Omental fat pad (tissue), 4 donors: ENCODE results near the gene PCMT1. TPM values are rescaled to one million over a fixed set of nuclear protein-coding genes. Genes with fewer than 3 reads are reported as not detected.

ENCODE experiments used
- ATAC-seq: fragments of 150-250 bp; one replicate; pipeline ENCODE4 v1.9.1; 2016; ENCODE audit warnings: mild to moderate bottlenecking, moderate library complexity; ENCODE audit not compliant: low FRiP score
- DNase-seq: peaks from one replicate; pipeline ENCODE4 v3.0.0-alpha.2; 2019; ENCODE audit warnings: low spot score
- total RNA-seq, 4 donors: library from RNA; depleted of rRNA; stranded (reverse); fragments of >200 nt; gene quantifications; one replicate each; pipeline ENCODE4 v1.1.0, GENCODE V29; 2016
- TF ChIP-seq, protein P1 (sequence below), 3 donors: fragments of 450-650 bp; IDR thresholded peaks; one replicate each; pipeline ENCODE4 v1.5.1; 2016 to 2017; ENCODE audit warnings: antibody characterized with exemption in 3 of 3, mild to moderate bottlenecking in 3 of 3, moderate library complexity in 2 of 3

Gene PCMT1
- total RNA-seq, 4 donors from 2014 or later, result 89.7 to 108 (median 102) TPM

GRCh38 chr6:149761438-149761837 lies 11.9 kb downstream of the PCMT1 start:
- no peak for ATAC-seq
- DNase-seq, result no peak
- TF ChIP-seq, protein P1, sequence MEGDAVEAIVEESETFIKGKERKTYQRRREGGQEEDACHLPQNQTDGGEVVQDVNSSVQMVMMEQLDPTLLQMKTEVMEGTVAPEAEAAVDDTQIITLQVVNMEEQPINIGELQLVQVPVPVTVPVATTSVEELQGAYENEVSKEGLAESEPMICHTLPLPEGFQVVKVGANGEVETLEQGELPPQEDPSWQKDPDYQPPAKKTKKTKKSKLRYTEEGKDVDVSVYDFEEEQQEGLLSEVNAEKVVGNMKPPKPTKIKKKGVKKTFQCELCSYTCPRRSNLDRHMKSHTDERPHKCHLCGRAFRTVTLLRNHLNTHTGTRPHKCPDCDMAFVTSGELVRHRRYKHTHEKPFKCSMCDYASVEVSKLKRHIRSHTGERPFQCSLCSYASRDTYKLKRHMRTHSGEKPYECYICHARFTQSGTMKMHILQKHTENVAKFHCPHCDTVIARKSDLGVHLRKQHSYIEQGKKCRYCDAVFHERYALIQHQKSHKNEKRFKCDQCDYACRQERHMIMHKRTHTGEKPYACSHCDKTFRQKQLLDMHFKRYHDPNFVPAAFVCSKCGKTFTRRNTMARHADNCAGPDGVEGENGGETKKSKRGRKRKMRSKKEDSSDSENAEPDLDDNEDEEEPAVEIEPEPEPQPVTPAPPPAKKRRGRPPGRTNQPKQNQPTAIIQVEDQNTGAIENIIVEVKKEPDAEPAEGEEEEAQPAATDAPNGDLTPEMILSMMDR (IDR thresholded peaks at IDR 0.05), result no peak

DNA sequence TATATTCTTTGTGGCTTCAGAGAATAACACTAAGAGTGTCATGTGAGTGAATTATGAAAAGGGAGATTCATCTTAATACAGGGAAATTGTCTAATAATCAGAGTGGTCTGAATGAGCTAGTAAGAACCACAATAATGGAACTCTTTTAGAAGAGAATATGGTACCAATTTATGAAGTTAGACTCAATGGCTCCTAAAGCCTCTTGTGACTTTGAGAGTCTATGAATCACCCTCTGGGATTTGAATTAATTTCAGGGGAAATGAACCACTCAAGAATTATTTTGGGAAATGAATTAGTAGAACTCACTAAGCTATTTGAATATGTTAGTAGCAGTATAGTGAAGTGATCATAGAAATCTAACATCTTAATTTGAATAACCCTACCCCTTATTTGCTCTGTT lies 14.3 kb downstream of the PCMT1 start:
- TF ChIP-seq, protein P1 (IDR thresholded peaks at IDR 0.05), result no peak
- DNase-seq (no peak), ATAC-seq (no peak)

GRCh38 chr6:149766156-149766769 lies 16.7 kb downstream of the PCMT1 start:
- DNase-seq (no peak), ATAC-seq (no peak)

GRCh38 chr6:149769676-149770075 lies 20.1 kb downstream of the PCMT1 start:
- TF ChIP-seq, protein P1 (IDR thresholded peaks at IDR 0.05), result no peak
- ATAC-seq (no peak), DNase-seq (no peak)

More at GRCh38 chr6:149766156-149766769, 16.7 kb downstream of the PCMT1 start:
- TF ChIP-seq, protein P1 (IDR thresholded peaks at IDR 0.05), result no peak

DNA sequence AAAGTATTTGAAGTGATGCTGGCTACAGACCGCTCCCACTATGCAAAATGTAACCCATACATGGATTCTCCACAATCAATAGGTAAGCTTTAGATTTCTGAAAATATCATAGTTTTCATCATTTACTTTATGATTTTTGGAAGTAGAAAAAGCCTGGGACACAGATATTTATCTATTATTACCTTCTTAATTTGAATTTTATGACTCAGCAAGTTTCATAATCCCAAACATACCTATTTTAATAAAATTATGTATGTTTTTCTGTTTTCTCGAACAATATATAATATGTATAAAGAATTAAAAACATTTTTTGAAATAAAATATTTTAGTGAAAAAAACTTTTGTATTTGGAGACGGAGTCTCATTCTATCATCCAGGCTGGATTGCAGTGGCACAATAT lies 21.6 kb downstream of the PCMT1 start:
- DNase-seq, result no peak
- ATAC-seq, result no peak
- TF ChIP-seq, protein P1 (IDR thresholded peaks at IDR 0.05), result no peak

- no peak for ATAC-seq
- no peak for DNase-seq
- TF ChIP-seq, protein P1 (IDR thresholded peaks at IDR 0.05), result no peak
Observed at GRCh38 chr6:149771925-149772324, 22.4 kb downstream of the PCMT1 start.

DNA sequence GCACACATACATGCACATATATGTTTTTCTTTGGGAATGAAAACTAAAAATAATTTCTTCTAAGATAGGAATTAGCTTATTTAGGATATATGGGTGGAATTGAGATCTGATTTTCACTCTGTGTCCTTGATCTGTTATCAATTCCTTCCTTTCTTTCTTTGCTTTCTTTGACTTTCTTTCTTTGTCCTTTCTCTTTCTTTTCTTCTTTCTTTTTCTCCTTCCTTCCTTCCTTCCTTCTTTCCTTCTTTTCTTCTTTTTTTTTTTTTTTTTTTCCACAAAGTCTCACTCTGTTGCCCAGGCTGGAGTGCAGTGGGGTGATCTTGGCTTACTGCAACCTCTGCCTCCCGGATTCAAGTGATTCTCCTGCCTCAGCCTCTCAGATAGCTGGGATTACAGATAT lies 28.1 kb downstream of the PCMT1 start:
- TF ChIP-seq, protein P1 (IDR thresholded peaks at IDR 0.05), result no peak
- no peak for ATAC-seq
- no peak for DNase-seq
